HCT116 (cell line): ENCODE measurements around the gene SCGB3A1. TPM values are rescaled to one million over a fixed set of nuclear protein-coding genes. Genes with fewer than 3 reads are reported as not detected.

Experiments used
- ATAC-seq: fragments of 200-7000 bp; cut with Tn5 transposase; 2 replicates; pipeline ENCODE4 v1.9.1; 2020; ENCODE audit warnings: mild to moderate bottlenecking, moderate library complexity
- BruUV-seq: library from RNA; stranded (reverse); fragments of 400-500 nt; replicated peaks from 2 replicates; lab custom pipeline; 2021; lab: Mats Ljungman, UMichigan
- CTCF ChIA-PET: fragments of 300-600 bp; sonication (Branson Sonifier 250); formaldehyde crosslinking; loops from one replicate; lab custom pipeline; 2021; ENCODE audit warnings: antibody characterized with exemption; lab: Charles Lee
- POLR2A ChIA-PET: fragments of 300-600, 350-600 bp; sonication (Branson Sonifier 250); formaldehyde crosslinking; loops from one replicate; lab custom pipeline; 2021; ENCODE audit warnings: antibody characterized with exemption; lab: Charles Lee
- RAD21 ChIA-PET, 2 experiments: fragments of 300-600 bp; sonication (Branson Sonifier 250); formaldehyde crosslinking; loops; one replicate each; lab custom pipeline; 2023; ENCODE audit warnings: low total read pairs in 2 of 2; ENCODE audit not compliant: uncharacterized antibody in 2 of 2, unreplicated experiment in 2 of 2, low non-redundant PET in 1 of 2; lab: Charles Lee
- DNase-seq: peaks from one replicate; pipeline ENCODE4 v3.0.0-alpha.2; 2010; ENCODE audit warnings: low read depth, low spot score
- H2AFZ ChIP-seq: fragments of 200-600 bp; shearing (Covaris generic), sonication (generic); 2 replicates; pipeline ENCODE4 v1.6.1; 2017; ENCODE audit warnings: low read depth, mixed run types, mixed read lengths, antibody characterized with exemption, low read length; ENCODE audit not compliant: poor library complexity, severe bottlenecking
- H3K27ac ChIP-seq: 2 replicates; pipeline ENCODE4 v1.5.1; 2012; ENCODE audit warnings: low read depth, low read length
- H3K27me3 ChIP-seq: fragments of 200-600 bp; sonication (generic); 2 replicates; pipeline ENCODE4 v1.6.1; 2016; ENCODE audit warnings: mixed run types, low read length, mixed read lengths; ENCODE audit not compliant: insufficient read depth
- H3K36me3 ChIP-seq, 2 experiments: fragments of 200-500 bp in 1 of 2; fragments of 200-600 bp in 1 of 2; sonication (Bioruptor generic) in 1 of 2; sonication (generic) in 1 of 2; 2 replicates each; pipeline versions ENCODE4 v1.5.1 to v1.6.1; 2014 to 2016; ENCODE audit warnings: low read length in 2 of 2, inconsistent platforms in 1 of 2, mixed read lengths in 1 of 2, mixed run types in 1 of 2; ENCODE audit not compliant: insufficient read depth in 2 of 2, control insufficient read depth in 1 of 2
- H3K4me1 ChIP-seq, 2 experiments: fragments of 200-600 bp in 1 of 2; sonication (generic) in 1 of 2; 2 replicates each; pipeline versions ENCODE4 v1.5.1 to v1.6.1; 2012 to 2017; ENCODE audit warnings: low read length in 2 of 2, inconsistent platforms in 1 of 2, mild to moderate bottlenecking in 1 of 2, mixed read lengths in 1 of 2, mixed run types in 1 of 2, moderate library complexity in 1 of 2; ENCODE audit not compliant: insufficient read depth in 2 of 2, control insufficient read depth in 1 of 2
- H3K4me2 ChIP-seq: fragments of 200-600 bp; sonication (generic); 2 replicates; pipeline ENCODE4 v1.6.1; 2017; ENCODE audit warnings: mixed run types, low read length, mixed read lengths
- H3K4me3 ChIP-seq, 2 experiments: fragments of 200-600 bp in 1 of 2; sonication (generic) in 1 of 2; replicated peaks in 1 of 2; 2 replicates each; pipeline ENCODE4 v1.5.1; 2011 to 2016; ENCODE audit warnings: low read length in 2 of 2, control low read depth in 1 of 2, low read depth in 1 of 2, mild to moderate bottlenecking in 1 of 2, mixed read lengths in 1 of 2, mixed run types in 1 of 2
- H3K79me2 ChIP-seq: fragments of 200-600 bp; sonication (generic); 2 replicates; pipeline ENCODE4 v1.6.1; 2017; ENCODE audit warnings: mild to moderate bottlenecking, mixed run types, low read length, moderate library complexity, mixed read lengths; ENCODE audit not compliant: insufficient read depth
- H3K9ac ChIP-seq: fragments of 200-600 bp; sonication (generic); 2 replicates; pipeline ENCODE4 v1.6.1; 2016; ENCODE audit warnings: low read length, mixed read lengths
- H3K9me2 ChIP-seq: fragments of 200-600 bp; sonication (generic), shearing (Covaris generic); 2 replicates; pipeline ENCODE4 v1.6.1; 2017; ENCODE audit warnings: mixed run types, mild to moderate bottlenecking, moderate library complexity; ENCODE audit not compliant: insufficient read depth
- H3K9me3 ChIP-seq, 2 experiments: fragments of 200-500 bp in 1 of 2; fragments of 200-600 bp in 1 of 2; sonication (Bioruptor generic) in 1 of 2; sonication (generic) in 1 of 2; 2 replicates each; pipeline ENCODE4 v1.6.1; 2014 to 2017; ENCODE audit warnings: low read length in 2 of 2, mixed read lengths in 2 of 2, inconsistent platforms in 1 of 2, low read depth in 1 of 2, mild to moderate bottlenecking in 1 of 2, mixed run types in 1 of 2, moderate library complexity in 1 of 2; ENCODE audit not compliant: control insufficient read depth in 1 of 2, insufficient read depth in 1 of 2
- H4K20me1 ChIP-seq: fragments of 200-600 bp; sonication (generic), shearing (Covaris generic); 2 replicates; pipeline ENCODE4 v1.6.1; 2017; ENCODE audit warnings: mixed run types, mild to moderate bottlenecking, moderate library complexity; ENCODE audit not compliant: insufficient read depth
- CEBPB ChIP-seq: IDR thresholded peaks from 2 replicates; pipeline ENCODE4 v1.6.1; 2012; ENCODE audit warnings: low read depth
- FOSL1 ChIP-seq: IDR thresholded peaks from 2 replicates; pipeline ENCODE4 v1.6.1; 2012; ENCODE audit warnings: low read depth
- JUND ChIP-seq: IDR thresholded peaks from 2 replicates; pipeline ENCODE4 v1.6.1; 2012
- POLR2AphosphoS5 ChIP-seq: IDR thresholded peaks from 2 replicates; pipeline ENCODE4 v1.6.1; 2011; ENCODE audit warnings: mild to moderate bottlenecking, low read depth, low read length, moderate library complexity
- REST ChIP-seq: IDR thresholded peaks from 2 replicates; pipeline ENCODE4 v1.6.1; 2012; ENCODE audit warnings: low read depth
- ZFX ChIP-seq: fragments of 450-650 bp; IDR thresholded peaks from 2 replicates; pipeline ENCODE4 v1.6.1; 2017
- ZNF274 ChIP-seq: fragments of 200-500 bp; sonication (Bioruptor generic); IDR thresholded peaks from 2 replicates; pipeline ENCODE4 v1.6.1; 2014; ENCODE audit warnings: mild to moderate bottlenecking, low read depth, low read length, inconsistent platforms
- intact Hi-C: fragments of 100-400 bp; cut with micrococcal nuclease; formaldehyde crosslinking; loops from 2 replicates; pipeline ENCODE4 v1.10.0; 2022
- total RNA-seq: library from RNA; stranded (reverse); gene quantifications from one replicate; pipeline ENCODE4 v1.2.1, GENCODE V29; 2021; ENCODE audit not compliant: unreplicated experiment

Gene SCGB3A1
- total RNA-seq, 1 experiment from 2014 or later: not detected

DNA sequence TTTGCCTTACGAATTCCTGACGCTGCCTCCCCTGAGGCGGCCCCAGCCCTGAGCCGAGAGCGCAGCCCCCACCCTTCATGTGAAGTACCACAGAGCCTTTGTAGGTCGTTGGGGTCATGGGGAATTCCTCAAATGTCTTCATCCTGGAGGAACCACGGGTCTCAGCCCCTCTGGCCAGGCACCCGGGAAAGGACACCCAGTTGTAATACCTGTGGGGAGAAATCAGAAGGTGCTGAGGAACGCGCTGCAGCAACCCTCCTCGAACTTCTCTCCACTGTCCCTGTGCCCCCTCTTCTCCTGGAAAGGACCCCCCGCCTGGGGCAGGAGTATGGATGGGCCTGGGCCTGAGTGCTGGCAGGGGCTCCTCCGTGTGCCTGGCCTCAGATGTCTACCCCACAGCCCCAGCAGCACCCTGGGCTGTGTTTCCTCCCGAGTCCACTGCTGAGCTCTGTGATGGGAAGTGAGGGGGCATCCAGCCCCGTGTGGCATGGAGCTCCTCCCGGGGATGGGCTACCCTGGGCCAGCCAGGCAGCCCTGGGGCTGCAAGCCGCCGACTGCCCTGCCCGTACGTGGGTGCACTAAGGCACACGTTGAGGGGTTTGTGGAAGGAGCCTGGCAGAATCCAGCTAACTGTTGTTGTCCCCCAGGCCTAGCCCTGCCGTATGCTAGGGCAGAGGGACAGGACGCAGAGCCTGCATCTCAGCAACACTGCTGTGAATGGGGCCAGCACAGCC, 18.7 kb upstream of the SCGB3A1 start:
- Histone ChIP-seq H3K9me2 (no peaks in the 10 kb centered on the region), H3K36me3 (no peaks in the 10 kb centered on the region), H3K27ac (no peak overlapping the region), H3K79me2 (no peaks in the 10 kb centered on the region), H3K4me3 (no peak overlapping the region), H3K9me3 (no peaks in the 10 kb centered on the region), H3K4me1 (0 out of 4 replicates have a peak, but pooled peaks cover 0 to 3% of the 10 kb centered on the region in 2 experiments), H4K20me1 (no peaks in the 10 kb centered on the region), H3K9ac (no peak overlapping the region), H3K27me3 (no peaks in the 10 kb centered on the region), H3K4me2 (no peak overlapping the region), H2AFZ (no peak overlapping the region)
- BruUV-seq: no TSS peak
- intact Hi-C loops: loop anchor here (5.0 kb wide), 2 partner anchors 408 to 483 kb away; no protein-coding TSS in a partner anchor
- ATAC-seq (no peak), DNase-seq (no peak)
- CTCF ChIA-PET: no interaction called here
- RAD21 ChIA-PET: no interaction called here
- POLR2A ChIA-PET: no interaction called here
- TF ChIP-seq CEBPB (no peak), FOSL1 (no peak), REST (no peak), ZNF274 (no peak), ZFX (no peak), POLR2AphosphoS5 (no peak), JUND (no peak)
